ENCODE measurements around the gene MAD1L1. TPM values are rescaled to one million over a fixed set of nuclear protein-coding genes. Genes with fewer than 3 reads are reported as not detected.

Gene MAD1L1
- total RNA-seq, 1 donor from 2014 or later, result 112 TPM

DNA sequence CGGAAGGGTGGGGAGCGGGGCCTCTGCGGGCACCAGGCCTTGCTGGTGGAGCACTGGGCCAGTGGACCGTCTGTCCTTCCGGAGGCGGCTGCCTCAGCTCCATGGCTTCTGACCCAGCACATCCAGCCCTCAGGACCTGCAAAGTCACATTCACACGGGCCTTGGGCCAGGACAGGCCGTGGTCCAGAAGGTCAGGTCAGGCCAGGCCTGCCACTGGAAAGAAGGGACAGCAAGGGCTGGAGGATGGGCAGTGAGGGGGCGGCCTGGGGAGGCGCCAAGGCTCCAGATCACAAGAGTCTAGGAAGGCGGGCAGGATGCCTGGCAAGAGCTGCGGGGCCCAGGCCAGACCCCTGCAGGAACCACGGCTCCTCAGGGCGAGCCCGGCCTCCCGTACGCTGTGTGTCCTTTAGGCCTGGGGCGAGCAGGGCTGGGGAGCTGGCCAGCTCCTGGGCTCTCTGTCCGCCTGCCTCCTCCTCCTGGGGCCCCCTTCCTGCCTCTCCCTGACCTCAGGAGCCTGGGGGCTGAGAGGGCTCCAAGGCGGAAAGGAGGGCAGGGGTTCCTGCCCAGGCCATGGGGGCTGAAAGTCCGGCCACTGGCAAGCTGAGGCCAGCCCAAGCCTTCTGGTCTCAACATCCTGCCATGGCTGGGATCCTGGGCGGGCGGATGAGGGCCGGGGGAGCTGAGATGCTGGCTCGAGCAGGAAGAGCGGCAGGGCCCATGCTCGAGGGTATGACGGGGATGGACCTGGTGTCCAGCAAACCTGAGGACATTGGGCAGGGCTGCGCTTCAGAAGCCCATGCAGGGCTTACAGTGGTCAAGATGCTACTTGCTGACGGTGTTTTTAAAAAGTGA, 336.9 kb downstream of the MAD1L1 start:
- intact Hi-C loops (cut with micrococcal nuclease), result no loop called here

DNA sequence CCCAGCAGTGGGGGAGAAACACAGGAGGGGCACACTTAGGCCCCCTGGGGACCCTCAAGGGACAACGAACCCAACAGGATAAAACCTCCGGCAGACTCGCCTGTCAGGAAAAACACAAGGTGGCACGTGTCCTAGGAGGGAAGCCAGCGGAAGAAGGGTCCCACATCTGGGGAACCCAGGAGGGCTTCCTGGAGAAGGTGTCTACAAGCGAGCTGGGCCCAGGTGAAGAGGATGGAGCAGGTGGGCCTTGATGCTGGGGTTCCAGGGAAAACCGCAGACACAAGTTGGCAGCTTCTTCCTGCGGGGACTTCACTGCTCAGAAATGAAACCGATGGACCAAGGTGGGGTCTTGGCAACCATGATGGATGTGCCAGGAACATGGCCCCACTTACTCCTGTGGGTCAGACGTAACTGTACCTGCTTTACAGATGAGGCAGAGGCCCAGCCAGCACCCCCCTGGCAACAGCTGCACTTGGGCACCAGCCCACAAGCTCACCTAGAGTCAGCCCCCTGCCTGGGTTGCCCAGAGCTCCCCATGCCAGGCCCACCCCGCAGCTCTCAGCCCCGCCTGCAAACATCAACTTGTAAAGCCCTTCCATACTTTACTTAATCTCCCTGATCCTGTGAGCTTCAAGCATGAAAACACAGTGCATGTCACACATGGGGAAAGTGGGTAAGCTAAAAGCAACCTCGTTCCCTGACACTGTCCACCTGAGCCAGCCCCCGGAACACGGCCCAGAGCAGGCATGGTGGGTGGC, 337.7 kb downstream of the MAD1L1 start:
- intact Hi-C loops (cut with micrococcal nuclease), result no loop called here

DNA sequence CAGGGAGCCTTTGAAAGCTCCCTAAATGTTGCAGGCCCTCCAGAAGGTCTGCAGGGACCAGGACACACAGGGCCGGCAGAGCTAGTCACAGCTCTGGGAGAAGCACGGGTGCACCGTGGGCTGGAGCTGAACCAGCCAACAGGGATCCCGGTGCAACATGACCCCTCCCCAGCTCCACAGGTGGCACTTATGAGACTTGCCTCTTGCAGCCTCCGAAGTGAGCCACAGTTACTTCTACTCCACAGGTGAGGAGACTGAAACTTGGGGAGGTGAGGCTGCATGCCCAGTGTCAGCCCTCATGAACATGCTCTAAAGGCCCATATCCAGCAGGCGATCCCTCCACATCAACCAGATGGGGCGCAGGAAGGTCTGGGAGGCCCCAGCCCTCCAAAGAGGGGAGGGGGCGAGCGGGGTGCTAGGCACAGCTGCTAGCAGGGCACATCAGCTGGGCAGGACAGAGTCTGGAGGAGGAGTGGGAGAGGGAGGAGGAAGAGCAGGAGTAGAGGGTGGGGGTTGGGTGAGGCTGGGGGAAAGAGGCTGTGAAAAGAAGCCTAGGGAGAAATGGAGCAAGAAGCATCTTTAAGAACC, 338.3 kb downstream of the MAD1L1 start:
- intact Hi-C loops (cut with micrococcal nuclease), result no loop called here

DNA sequence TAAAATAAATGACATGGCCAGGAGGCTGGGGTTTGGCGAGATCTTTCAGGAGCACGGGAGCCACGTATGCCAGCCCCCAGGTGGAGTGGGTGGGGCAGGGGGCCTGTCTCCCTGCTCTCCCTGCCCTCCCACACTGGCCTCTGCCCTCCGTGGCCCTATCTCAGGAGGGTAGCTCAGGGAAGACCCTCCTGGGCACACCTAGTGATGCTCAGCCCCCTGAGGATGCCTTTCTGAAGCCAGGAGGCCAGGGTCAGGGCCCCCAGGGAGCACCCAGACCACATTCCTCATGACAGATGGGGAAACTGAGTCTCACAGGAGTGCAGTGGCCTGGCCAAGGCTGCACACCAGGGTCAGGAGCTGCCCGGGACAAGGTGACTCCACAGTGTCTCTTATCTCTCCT, 339.3 kb downstream of the MAD1L1 start:
- intact Hi-C loops (cut with micrococcal nuclease), result no loop called here

DNA sequence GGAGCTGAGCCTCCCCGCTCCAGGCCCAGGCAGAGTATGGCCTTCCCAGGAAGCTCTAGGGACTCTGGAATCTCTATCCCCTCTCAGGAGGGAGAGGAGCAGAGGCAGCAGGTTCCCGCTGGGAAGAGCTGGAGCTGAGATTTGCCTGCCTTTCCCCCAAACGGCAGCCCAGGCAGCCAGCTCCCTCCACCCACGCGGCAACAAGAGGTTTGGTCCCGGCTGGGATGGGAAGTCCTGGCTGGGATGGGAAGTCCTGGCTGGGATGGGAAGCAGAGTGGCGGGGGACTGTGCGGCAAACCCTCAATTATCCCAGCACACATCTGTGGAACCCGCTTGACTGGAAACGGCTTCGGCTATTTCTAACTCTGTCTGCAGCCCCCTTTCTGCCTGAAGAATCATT, 339.7 kb downstream of the MAD1L1 start:
- intact Hi-C loops (cut with micrococcal nuclease), result no loop called here

DNA sequence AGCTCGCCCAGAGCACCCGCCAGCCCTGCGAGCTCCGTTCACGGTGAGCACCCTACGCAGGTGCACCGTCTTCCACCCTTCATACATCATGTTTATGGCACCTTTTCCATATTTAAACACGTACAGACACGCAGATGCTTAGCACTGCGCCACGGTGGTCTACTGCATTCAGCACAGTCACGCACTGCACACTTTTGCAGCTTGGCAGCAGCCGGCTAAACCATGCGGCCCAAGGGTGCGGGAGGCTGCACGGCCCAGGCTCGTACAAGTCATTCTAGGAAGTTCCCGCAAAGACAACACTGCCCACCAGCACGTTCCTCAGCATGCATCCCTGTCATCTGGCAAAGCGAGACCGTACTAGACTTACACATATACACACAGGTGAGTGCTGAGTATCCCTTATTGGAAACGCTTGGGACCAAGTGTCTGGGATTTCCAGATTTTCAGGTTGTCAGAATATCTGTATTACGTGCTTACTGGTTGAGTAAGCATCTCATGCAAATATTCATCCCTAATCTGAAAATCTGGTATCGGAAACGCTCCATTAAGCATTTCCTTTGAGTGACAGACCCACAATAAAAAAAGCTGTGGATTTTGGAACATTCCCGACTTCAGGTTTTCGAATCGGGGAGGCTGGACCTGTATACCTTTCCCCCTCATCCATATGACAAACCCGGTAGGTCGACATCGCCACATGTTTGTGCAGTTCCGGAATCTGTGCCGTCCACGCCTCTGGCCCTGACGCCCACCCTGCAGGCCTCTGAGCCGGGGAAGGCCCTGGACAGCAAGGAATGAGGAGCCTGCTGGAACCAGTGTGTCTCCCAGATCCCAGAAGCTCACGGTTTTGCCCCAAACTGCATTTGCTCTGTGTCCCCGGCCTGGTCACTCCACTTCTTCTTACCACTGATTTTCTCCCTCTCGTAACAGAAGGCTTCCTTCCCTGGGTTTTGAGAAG, 340.5 kb downstream of the MAD1L1 start:
- intact Hi-C loops (cut with micrococcal nuclease), result no loop called here

DNA sequence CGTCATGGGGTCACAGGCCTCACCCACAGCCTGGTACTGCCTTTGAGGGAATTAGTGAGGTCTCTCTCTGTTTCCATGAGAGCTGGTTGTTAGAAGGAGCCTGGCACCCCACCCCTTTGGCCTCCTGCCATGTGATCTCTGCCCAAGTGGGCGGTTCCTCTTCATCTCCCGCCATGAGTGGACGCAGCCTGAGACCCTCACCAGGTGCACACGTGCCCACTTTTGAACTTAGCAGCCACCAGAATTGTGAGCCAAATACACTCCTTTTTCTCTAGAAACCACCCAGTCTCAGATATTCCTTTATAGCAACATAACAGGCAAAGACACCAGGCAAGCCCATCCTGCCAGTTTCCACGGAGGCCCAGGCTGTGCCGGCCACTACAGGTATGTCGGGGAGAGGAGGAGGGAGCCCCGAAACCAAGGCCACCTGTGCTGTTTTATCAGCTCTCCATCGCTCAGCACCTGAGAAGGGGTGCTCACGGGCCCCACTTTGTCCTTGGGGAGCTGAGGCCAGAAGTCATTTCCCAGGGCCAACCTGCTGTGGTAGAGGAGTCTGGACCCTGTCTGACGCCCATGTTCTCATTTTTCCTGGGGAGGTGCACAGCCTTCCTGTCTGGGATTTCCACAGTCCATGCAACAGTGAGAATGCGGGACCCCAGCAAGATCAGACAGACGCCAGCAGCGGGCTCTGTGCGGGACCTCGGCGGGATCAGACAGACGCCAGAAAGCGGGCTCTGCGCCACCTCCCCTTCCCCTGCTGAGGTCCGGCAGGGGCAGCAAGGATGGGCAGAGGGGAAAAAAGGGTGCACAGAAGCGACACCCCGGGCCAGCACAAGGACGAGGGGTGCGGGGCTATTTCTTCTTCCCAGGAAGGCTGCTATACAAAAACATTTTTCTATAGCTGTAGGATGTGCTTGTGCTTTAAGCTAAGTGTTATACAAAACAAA, 342.2 kb downstream of the MAD1L1 start:
- intact Hi-C loops (cut with micrococcal nuclease), result no loop called here

DNA sequence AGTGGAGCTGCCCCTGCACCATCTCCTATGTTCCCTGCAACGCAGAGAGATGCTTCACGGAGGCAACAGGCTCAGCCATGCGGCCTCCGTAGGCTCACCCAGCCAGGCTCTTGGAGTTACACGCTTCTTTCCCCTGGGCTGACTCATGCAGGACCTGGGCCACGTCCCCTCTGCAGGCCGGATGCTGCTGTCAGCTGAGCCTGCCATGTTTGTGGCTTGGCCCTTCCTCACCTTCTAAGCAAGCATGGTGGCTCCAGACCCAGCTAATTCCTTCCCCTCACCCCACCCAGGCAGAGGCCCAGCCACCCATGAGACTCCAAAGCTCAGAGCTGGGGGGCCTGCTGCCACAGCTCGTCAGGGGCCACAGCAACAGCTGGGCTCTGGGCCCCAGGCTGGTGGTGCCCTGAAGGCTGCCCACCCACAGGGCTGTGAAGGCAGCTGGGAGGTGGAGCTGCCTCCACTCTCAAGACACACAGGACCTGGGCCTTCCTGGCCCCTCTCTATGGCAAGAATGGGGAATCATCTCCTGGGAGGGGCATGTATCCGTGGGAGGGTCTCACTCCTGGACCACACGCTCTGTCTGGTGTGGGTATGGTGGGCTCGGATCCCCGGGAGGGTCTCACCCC, 343.1 kb downstream of the MAD1L1 start:
- intact Hi-C loops (cut with micrococcal nuclease), result no loop called here

DNA sequence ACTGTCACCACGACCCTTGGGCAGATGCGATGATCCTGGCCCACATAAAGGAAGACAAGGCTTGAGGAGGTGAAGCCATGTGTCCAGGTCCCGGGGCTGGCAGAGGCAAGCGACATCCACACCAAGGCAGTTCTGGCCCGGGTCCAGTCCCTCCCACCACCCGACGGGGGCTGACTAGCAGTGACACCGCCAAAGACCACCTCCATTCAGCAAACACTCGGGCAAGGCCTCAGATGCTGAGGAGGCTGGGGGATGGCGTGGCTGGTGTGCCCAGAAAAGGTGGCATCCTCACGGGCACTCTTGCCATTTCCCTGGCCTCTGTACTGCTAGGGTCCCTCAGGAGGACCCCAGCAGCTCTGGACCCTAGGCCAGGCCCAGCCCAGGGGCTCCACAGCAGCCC, 343.7 kb downstream of the MAD1L1 start:
- intact Hi-C loops (cut with micrococcal nuclease), result no loop called here

DNA sequence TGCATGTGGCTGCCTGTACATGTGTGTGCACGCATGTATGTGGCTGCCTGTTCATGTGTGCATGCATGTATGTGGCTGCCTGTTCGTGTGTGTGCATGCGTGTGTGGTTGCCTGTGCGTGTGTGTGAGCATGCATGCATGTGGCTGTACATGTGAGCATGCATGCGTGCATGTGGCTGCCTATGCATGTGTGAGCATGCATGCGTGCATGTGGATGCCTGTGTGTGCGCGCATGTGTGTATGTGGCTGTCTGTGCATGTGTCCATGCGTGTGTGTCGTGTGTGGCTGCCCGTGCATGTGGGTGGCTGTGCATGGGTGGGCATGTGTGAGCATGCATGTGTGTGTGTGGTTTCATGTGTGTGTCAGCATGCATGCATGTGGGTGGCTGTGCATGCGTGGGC, 344.3 kb downstream of the MAD1L1 start:
- intact Hi-C loops (cut with micrococcal nuclease), result no loop called here

DNA sequence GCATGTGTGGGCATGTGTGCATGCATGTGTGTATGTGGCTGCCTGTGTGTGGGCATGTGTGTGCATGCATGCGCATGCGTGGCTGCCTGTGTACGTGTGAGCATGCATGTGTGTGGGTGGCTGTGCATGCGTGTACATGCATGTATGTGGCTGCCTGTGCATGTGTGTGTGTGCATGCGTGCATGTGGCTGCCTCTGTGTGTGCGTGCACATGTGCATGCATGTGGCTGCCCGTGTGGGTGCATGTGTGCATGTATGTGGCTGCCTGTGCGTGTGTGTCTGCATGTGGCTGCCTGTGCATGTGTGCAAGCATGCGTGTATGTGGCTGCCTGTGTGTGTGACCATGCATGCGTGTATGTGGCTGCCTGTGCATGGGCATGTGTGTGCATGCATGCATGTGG, 345.5 kb downstream of the MAD1L1 start:
- intact Hi-C loops (cut with micrococcal nuclease), result no loop called here

DNA sequence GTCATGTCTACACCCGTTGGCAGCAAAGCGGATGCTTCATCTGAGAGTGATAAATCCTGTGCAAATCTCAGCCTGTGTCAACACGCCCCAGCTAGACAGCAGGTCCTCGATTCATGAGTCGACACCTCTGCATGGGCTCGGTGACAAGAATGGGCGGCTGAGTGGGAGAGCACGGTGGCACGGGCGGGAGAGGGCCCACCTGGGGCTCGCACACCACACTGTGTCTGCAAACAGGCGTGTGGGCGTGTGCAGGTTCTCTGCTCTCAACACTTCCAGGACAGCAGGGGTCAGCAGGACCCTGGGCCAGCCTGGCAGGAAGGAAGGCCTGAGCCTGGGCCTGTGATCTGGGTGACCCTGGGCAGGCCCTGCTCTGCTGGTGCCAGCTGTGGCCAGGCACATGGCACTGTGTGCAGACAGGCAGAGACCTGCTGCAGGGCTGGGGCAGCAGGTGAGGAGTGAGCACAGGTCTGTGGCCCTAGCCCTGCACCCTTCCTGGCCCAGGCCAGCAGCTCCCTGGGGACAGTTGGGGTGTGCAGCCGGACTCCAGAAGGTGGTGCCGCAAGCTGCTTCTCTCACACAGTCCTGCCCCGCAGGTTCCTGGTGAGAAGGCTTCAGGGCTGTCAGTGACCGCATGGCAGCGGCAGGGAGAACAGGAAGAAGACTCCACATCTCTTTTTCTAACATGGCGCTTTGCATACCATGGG, 346.2 kb downstream of the MAD1L1 start:
- intact Hi-C loops (cut with micrococcal nuclease), result no loop called here

DNA sequence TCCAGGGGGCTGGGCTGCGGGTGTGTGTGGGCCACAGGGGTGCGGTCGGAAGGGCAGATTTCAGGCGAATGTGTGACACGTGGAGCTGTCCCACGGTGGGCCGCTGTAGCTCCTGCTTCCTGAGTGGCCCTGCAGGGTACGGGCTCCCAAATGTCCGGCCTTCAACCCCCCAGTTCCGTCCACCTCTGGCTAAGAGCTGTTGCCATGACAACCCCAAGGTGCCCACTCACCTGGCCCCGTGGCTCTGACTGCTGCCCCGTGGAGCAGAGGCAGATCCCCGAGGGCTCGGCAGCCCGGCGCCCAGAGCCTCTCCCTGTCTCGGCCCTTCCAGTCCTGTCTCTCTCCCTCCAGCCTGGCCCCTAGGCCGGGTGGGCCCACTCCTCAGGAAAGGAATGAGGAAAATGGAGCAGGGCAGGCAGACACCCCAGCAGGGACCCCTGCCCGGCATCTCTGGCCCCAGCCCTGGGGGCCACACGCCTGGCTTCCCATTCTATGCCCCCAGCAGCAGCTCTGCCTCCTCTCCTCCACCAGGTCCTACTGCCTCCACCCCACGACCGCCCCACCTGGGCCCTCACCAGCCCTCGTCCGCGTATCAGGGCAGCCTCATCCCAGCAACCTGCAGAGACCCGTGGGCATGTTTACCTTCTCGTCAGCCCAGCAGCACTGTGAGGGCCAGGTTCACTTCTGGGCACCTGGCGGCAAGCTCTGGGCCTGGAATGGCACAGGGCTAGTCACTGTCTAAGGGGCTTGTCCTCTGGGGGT, 347.1 kb downstream of the MAD1L1 start:
- intact Hi-C loops (cut with micrococcal nuclease), result no loop called here

DNA sequence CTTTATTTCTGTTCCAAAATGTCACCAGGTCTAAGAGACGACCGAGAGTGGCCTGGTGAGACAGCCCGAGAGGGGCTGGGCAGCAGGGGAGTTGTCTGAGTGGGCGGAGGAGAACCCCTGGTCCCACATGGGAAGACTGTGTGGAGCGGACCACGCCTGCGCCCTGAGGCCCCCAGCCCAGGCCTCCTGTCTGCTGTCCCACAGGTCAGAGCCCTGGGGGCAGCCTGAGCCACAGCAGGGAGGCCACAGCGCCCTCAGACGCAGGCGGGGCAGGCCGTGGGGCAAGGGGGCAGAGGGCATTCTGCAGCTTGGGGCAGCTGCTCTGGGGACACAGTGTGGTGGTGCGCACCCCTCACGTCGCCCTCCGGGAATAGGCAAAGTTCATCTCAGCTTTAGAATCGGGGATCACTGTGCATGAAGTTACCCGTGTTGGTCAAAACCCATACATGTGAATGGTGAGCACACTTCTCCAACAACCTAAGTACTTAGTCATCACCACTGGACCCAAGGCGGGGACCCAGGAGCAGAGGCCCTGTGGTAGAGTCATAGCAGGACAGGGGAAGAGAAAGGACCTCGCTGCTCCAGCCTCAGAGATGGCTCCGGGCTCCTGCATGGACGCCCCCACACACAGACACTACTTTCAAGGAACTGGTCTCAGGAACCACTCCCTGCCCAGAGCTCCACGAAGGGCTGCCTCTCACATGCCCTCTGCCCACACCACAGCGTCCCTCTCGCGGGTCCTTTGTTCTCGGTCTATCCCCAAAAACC, 348.0 kb downstream of the MAD1L1 start:
- intact Hi-C loops (cut with micrococcal nuclease), result loop anchor here (5.0 kb wide), 1 partner anchor 38 kb away; no protein-coding TSS in a partner anchor

DNA sequence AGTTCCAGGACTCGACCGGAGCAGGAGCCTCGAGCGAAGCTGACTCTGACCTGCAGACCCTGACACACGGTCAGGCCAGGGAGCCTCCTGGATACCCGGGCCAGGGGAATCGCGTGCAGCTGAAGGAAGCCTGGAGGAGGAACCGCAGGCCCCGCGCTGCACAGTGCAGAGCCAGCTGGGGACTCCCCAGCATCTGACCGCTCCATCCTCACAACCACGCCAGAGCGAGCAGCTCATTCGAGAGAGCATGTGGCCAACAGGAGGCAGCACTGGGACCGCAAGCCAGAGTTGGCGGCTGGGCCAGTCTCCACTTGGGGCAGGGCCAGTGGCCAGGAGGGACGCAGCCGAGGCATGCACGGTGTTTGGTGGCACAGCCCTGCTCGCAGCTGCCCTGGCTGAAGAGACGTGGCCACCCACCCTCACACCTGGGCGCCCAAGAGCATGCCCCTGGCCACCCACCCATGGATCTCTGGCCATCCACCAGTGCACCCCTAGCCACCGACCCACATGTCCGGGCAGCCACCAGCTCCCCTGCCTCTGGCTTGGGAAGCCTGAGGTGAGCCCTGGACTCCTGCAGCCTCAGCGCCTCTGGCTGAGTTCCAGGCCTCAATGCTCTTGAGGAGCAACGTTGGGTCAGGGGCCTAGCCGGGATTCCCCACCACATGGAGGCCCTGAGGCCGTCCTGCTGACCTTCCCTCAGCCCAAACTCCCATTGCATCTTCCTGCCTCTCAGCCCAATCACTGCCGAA, 348.7 kb downstream of the MAD1L1 start:
- intact Hi-C loops (cut with micrococcal nuclease), result loop anchor here (5.0 kb wide), 1 partner anchor 38 kb away; no protein-coding TSS in a partner anchor

DNA sequence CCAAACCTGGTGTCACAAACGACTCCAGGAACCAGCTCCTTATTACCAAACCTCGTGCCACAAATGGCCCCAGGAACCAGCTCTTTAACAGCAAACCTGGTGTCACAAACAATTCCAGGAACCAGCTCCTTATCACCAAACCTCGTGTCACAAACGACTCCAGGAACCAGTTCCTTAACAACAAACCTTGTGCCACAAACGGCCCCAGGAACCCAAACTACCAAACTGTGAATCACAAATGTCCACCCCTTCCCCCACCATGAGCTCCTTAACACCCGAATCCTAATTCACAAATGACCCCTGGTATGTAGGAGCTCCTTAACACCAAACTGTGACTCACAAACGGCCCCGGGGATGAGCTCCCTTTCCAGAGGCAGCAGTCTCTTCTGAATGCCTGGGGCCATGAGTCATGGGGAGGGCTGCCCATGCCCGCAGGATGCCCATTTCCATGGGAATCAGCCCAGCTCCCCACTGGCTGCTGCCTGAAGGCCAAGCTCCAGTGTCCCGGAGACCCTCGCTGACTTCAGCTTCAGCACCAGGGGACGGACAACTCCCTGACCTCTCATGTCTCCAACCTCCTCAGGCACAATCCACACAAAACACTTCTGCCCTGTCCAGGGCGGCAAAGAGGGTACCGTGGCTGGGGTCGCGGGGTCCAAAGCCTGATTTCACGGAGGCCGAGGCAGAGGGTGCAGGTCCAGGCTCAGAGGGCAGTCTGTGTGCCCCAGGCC, 349.5 kb downstream of the MAD1L1 start:
- intact Hi-C loops (cut with micrococcal nuclease), result loop anchor here (5.0 kb wide), 1 partner anchor 39 kb away; no protein-coding TSS in a partner anchor

Data from T-helper 1 cell treated with Interleukin-12 subunit alpha and Interleukin-12 subunit beta and Interleukin-4 antibody, amounts not matched to agents 30 ng/mL and 1 ng/mL, for 36 hours (primary cell).